ENCODE results near the gene EXPH5.

The EXPH5 gene

GRCh38 chr11:108628812-108629211 is 35.2 kb upstream of the EXPH5 start:
- no peak overlapping the region for H3K4me3 ChIP-seq (ENCODE audit: low read depth, low read length)
- no peak for TF ChIP-seq CTCF (IDR thresholded peaks at IDR 0.05; ENCODE audit: borderline replicate concordance, insufficient read depth, low read depth, low read length)

GRCh38 chr11:108628326-108628725 is 34.8 kb upstream of the EXPH5 start:
- no peak overlapping the region for H3K4me3 ChIP-seq (ENCODE audit: low read depth, low read length)
- no peak for TF ChIP-seq CTCF (IDR thresholded peaks at IDR 0.05; ENCODE audit: borderline replicate concordance, insufficient read depth, low read depth, low read length)

DNA sequence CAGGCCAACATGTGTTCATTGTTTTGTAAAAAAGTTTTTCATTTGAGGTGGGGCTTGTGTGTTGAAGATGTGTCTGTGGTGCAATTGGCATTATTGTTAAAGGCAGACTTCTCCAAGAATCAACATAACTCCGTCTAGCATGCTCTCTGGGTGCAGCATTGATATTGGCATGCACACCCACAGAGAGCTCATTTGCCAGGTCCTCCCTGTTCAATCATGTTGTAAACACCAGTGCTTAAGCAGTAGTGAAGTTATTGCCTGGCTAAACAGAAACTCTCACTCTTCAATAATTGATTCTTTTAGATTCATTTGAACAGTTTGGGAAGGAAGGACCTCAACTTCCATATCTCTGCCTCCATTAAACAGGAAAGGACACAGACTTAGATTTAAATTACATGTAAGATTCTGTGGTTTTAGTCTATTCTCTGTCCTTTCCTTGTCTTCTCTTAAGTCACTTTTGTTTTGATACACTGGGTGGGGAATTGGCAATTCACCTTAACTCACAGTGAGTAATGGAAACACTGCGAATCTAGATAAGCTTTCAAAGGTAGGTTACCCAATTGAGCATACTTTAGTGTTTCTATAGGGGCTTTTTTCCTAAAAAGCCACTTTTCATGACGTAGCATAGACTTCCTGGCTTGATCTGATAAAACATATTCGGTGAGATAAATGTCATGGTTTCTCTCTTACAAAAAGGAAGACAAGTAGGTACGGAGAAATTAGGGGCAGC is 30.8 kb upstream of the EXPH5 start:
- no peak for TF ChIP-seq CTCF (IDR thresholded peaks at IDR 0.05; ENCODE audit: borderline replicate concordance, insufficient read depth, low read depth, low read length)
- no peak overlapping the region for H3K4me3 ChIP-seq (ENCODE audit: low read depth, low read length)

DNA sequence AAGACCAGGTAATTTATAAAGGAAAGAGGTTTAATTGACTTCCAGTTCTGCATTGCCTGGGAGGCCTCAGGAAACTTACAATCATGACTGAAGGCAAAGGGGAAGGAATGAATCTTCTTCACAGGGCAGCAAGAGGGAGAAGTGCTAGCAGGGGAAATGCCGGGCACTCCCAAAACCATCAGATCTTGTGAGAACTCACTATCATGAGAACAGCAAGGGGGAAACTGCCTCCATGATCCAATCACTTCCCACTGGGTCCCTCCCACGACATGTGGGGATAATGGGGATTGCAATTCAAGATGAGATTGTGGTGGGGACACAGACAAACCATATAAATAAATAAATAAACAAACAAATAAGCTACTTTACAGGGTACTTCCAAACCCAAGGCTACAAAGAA is 28.8 kb upstream of the EXPH5 start:
- H3K4me3 ChIP-seq (ENCODE audit: low read depth, low read length), result no peak overlapping the region
- TF ChIP-seq CTCF (IDR thresholded peaks at IDR 0.05; ENCODE audit: borderline replicate concordance, insufficient read depth, low read depth, low read length), result no peak

- H3K4me3 ChIP-seq (ENCODE audit: low read depth, low read length), result no peak overlapping the region
- TF ChIP-seq CTCF (IDR thresholded peaks at IDR 0.05; ENCODE audit: borderline replicate concordance, insufficient read depth, low read depth, low read length), result no peak
Observed at GRCh38 chr11:108620958-108621772, 27.6 kb upstream of the EXPH5 start.

GRCh38 chr11:108618529-108618928 is 25.0 kb upstream of the EXPH5 start:
- no peak overlapping the region for H3K4me3 ChIP-seq (ENCODE audit: low read depth, low read length)
- TF ChIP-seq CTCF (IDR thresholded peaks at IDR 0.05; ENCODE audit: borderline replicate concordance, insufficient read depth, low read depth, low read length), result no peak

GRCh38 chr11:108617055-108617454 is 23.5 kb upstream of the EXPH5 start:
- TF ChIP-seq CTCF (IDR thresholded peaks at IDR 0.05; ENCODE audit: borderline replicate concordance, insufficient read depth, low read depth, low read length), result no peak
- H3K4me3 ChIP-seq (ENCODE audit: low read depth, low read length), result no peak overlapping the region

All from GM12875 (cell line).